Stimulated activated CD4-positive, alpha-beta T cell treated with anti-CD3 and anti-CD28 coated beads, Interleukin-15, amount 100 ng/mL, for 48 hours (primary cell): ENCODE data around the gene GPBAR1.

Source experiments
- DNase-seq, 2 donors: peaks; one replicate each; pipeline ENCODE4 v3.0.0-alpha.2; 2020; ENCODE audit warnings: low read depth in 2 of 2

Gene GPBAR1

GRCh38 chr2:218285604-218286003, 24.8 kb downstream of the GPBAR1 start:
- DNase-seq, result no peak

- DNase-seq, result peak; percentile 71 to 76
Measured at GRCh38 chr2:218286570-218287459, 26.0 kb downstream of the GPBAR1 start.

GRCh38 chr2:218289639-218290315, 29.0 kb downstream of the GPBAR1 start:
- no peak for DNase-seq

- no peak for DNase-seq
Measured at GRCh38 chr2:218290316-218291261, 29.8 kb downstream of the GPBAR1 start.

- DNase-seq, result no peak
Measured at GRCh38 chr2:218291318-218292047, 30.7 kb downstream of the GPBAR1 start.

GRCh38 chr2:218292048-218293014, 31.5 kb downstream of the GPBAR1 start, which contains the start of gene TMBIM1:
TMBIM1 (minus strand) TSS chr2:218292503; CDS start chr2:218282141, 10,362 bp downstream.
- DNase-seq, result peak in 1 of 2 donors; percentile 75

- DNase-seq, result no peak
Measured at GRCh38 chr2:218293715-218294429, 33.1 kb downstream of the GPBAR1 start.

- DNase-seq, result no peak
Measured at GRCh38 chr2:218294430-218295022, 33.7 kb downstream of the GPBAR1 start.

- no peak for DNase-seq
Measured at GRCh38 chr2:218295029-218295428, 34.2 kb downstream of the GPBAR1 start.

GRCh38 chr2:218296200-218296599, 35.4 kb downstream of the GPBAR1 start:
- DNase-seq, result no peak

GRCh38 chr2:218296847-218297246, 36.0 kb downstream of the GPBAR1 start:
- DNase-seq, result no peak

GRCh38 chr2:218298314-218298875, 37.6 kb downstream of the GPBAR1 start:
- no peak for DNase-seq

- DNase-seq, result no peak
Measured at GRCh38 chr2:218300141-218300540, 39.3 kb downstream of the GPBAR1 start.

GRCh38 chr2:218301176-218301819, 40.5 kb downstream of the GPBAR1 start:
- DNase-seq, result peak; percentile 70 to 86

- no peak for DNase-seq
Measured at GRCh38 chr2:218305383-218305782, 44.6 kb downstream of the GPBAR1 start.

GRCh38 chr2:218306184-218306920, 45.5 kb downstream of the GPBAR1 start:
- DNase-seq, result no peak

GRCh38 chr2:218307415-218308090, 46.7 kb downstream of the GPBAR1 start:
- DNase-seq, result no peak
